MM.1S (cell line): Measurements from ENCODE around the gene NOBOX.

Experiments used
- EZH2 ChIP-seq: fragments of 300-600 bp; sonication (generic); optimal IDR thresholded peaks from 2 replicates; pipeline ENCODE3; 2017; ENCODE audit warnings: low read depth, mild to moderate bottlenecking, antibody characterized with exemption, low read length, mixed read lengths
- EZH2phosphoT487 ChIP-seq: fragments of 300-600 bp; sonication (generic); IDR thresholded peaks from 2 replicates; pipeline ENCODE4 v1.6.1; 2018; ENCODE audit warnings: antibody characterized with exemption, low read length
- TF ChIP-seq, protein P1 (sequence below): fragments of 300-600 bp; sonication (generic); IDR thresholded peaks from 2 replicates; pipeline ENCODE4 v1.5.1; 2016; ENCODE audit warnings: antibody characterized with exemption, low read length, mixed read lengths

DNA sequence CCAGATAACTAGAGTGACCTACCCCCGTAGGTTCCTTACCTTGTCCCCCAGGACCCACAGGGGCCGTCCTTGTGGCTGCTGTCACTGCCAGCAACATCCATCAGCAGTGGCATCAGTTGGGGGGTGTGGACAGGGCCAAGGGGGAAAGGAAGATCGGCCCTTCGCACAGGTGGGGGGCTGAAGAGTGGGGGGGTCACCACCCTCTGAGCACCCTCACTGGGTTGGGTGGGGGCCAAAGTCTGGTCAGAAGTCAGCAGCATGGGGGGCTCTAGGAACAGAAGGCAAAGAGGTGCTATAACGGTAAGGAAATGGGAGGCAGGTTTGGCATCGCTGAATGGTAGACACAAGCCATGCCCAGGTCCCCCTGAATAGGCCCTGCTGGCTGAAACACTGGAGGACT lies 4.6 kb downstream of the NOBOX start:
- TF ChIP-seq, protein P1, sequence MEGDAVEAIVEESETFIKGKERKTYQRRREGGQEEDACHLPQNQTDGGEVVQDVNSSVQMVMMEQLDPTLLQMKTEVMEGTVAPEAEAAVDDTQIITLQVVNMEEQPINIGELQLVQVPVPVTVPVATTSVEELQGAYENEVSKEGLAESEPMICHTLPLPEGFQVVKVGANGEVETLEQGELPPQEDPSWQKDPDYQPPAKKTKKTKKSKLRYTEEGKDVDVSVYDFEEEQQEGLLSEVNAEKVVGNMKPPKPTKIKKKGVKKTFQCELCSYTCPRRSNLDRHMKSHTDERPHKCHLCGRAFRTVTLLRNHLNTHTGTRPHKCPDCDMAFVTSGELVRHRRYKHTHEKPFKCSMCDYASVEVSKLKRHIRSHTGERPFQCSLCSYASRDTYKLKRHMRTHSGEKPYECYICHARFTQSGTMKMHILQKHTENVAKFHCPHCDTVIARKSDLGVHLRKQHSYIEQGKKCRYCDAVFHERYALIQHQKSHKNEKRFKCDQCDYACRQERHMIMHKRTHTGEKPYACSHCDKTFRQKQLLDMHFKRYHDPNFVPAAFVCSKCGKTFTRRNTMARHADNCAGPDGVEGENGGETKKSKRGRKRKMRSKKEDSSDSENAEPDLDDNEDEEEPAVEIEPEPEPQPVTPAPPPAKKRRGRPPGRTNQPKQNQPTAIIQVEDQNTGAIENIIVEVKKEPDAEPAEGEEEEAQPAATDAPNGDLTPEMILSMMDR: no peak
- TF ChIP-seq EZH2 (no peak), EZH2phosphoT487 (no peak)
